GM19452 (cell line): ENCODE measurements around the gene GYS1.

Experiments used
- ATAC-seq: cut with Tn5 transposase; IDR thresholded peaks from one replicate; pipeline ENCODE4 v1.9.1; 2021; ENCODE audit not compliant: unreplicated experiment

The GYS1 gene

GRCh38 chr19:48965040-48965805 is 27.9 kb downstream of the GYS1 start, which contains the start of gene FTL:
Gene FTL (plus strand): TSS chr19:48965309. CDS start chr19:48965508, 199 bp downstream.
- peak; percentile 43 for ATAC-seq

- no peak for ATAC-seq
Measured at GRCh38 chr19:48964205-48965039, 28.7 kb downstream of the GYS1 start.

- no peak for ATAC-seq
Measured at GRCh38 chr19:48963371-48964204, 29.5 kb downstream of the GYS1 start.

GRCh38 chr19:48962849-48963165 is 30.3 kb downstream of the GYS1 start:
- ATAC-seq: no peak

GRCh38 chr19:48962029-48962848 is 30.9 kb downstream of the GYS1 start:
- no peak for ATAC-seq

- no peak for ATAC-seq
Measured at GRCh38 chr19:48961673-48962028, 31.5 kb downstream of the GYS1 start.

GRCh38 chr19:48961051-48961649 is 32.0 kb downstream of the GYS1 start:
- no peak for ATAC-seq

- ATAC-seq: no peak
Measured at GRCh38 chr19:48959341-48960239, 33.5 kb downstream of the GYS1 start.

GRCh38 chr19:48958006-48958405 is 35.1 kb downstream of the GYS1 start:
- no peak for ATAC-seq

GRCh38 chr19:48955308-48955958 is 37.7 kb downstream of the GYS1 start:
- peak; percentile 9 for ATAC-seq

GRCh38 chr19:48954595-48955307 is 38.4 kb downstream of the GYS1 start, which contains the start of gene BAX:
Gene BAX (plus strand): TSS chr19:48954875. CDS start chr19:48954929, 54 bp downstream.
- peak; percentile 83 for ATAC-seq

GRCh38 chr19:48953990-48954594 is 39.0 kb downstream of the GYS1 start:
- no peak for ATAC-seq

- no peak for ATAC-seq
Measured at GRCh38 chr19:48953141-48953540, 40.0 kb downstream of the GYS1 start.

- no peak for ATAC-seq
Measured at GRCh38 chr19:48950830-48951519, 42.1 kb downstream of the GYS1 start.

GRCh38 chr19:48950159-48950558 is 43.0 kb downstream of the GYS1 start:
- no peak for ATAC-seq

- ATAC-seq: no peak
Measured at GRCh38 chr19:48947258-48947542, 45.9 kb downstream of the GYS1 start.
